GM18907 (cell line): ENCODE measurements around the gene TMEM132E.

Experiments used
- ATAC-seq: cut with Tn5 transposase; IDR thresholded peaks from one replicate; pipeline ENCODE4 v1.9.1; 2021; ENCODE audit warnings: mild to moderate bottlenecking, moderate library complexity; ENCODE audit not compliant: unreplicated experiment

The TMEM132E gene

DNA sequence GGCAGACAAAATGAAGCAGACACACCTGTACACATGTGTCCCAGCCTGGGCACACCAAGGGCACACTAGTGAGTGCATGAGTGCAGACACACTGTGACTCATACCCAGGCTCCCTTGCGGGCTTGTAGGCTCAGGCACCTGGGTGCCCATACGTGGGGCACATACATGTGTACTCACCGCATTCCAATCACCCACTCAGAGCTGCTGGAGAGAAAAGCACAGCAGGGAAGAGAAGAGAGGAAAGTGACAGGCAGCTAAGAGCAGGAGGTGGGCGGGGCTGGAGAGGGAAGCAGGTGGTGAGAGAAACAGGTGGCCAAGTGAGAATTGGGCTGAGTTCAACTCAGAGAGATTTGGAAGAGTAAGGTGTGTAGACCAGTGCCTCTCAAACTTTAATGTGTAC is 54.0 kb downstream of the TMEM132E start:
- no peak for ATAC-seq

DNA sequence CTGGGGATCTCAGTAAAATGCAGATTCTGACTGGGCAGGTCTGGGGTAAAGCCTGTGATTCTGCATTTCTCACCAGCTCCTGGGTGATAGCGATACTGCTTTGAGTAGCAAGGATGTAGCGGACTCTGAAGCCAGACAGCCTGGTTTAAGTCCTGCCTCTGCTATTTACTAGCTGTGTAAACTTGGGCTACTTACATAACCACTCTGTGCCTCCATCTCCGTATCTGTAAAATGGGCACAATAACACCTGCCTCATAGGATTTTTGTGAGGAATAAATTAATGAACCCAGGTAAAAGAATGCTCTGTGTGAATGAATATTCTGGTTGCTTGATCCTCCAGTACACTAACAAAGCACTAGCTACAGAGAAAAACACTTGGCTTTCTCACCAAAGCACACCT is 54.4 kb downstream of the TMEM132E start:
- ATAC-seq, result no peak

DNA sequence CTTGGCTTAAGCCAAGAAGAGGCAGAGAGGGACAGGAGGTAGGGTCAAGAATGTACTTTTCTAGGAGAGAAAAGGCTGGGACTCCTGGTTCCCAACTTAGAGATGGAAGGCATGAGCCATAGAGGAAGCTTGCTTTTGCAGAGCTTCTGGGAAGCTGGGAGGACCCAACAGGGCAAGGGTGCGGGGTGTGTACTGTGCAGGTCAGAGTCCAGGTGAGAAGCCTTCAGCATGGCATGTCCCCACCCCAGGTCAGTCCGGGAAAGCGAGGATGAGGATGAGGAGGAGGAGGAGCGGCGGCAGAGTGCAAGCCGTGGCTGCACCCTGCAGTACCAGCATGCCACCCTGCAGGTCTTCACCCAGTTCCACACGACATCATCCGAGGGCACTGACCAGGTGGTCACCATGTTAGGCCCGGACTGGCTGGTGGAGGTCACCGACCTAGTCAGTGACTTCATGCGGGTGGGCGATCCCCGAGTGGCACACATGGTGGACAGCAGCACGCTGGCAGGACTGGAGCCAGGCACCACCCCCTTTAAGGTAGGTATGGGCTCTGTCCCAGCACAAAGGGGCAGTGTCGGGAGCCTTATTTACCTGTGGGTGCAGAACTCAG is 55.3 kb downstream of the TMEM132E start:
- no peak for ATAC-seq

DNA sequence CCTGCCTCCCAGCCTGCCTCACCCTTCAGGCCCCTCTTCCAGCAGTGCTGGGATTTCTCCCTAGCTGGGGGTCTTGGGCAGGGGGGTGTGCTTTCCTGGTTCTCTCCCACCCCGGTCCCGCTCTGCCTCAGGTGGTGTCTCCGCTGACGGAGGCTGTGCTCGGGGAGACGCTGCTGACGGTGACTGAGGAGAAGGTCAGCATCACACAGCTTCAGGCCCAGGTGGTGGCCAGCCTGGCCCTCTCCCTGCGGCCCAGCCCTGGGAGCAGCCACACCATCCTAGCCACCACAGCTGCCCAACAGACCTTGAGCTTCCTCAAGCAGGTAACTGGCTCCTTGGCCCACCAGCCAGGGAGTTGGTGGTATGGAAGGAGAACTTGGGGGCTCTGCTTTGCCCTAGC is 56.5 kb downstream of the TMEM132E start:
- ATAC-seq, result no peak

DNA sequence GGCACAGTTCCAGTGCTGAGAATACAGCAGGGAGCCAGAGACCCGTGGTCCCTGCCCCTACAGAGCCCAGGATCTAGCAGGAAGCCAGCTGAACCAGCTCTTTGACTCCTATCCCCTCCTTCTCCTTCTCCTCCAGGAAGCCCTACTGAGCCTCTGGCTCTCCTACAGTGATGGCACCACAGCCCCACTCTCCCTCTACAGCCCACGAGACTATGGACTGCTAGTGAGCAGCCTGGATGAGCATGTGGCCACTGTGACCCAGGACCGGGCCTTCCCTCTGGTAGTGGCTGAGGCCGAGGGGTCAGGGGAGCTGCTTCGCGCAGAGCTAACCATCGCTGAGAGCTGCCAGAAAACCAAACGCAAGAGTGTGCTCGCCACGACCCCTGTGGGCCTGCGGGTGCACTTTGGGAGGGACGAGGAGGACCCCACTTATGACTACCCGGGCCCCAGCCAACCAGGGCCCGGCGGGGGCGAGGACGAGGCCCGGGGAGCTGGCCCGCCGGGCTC is 57.7 kb downstream of the TMEM132E start:
- no peak for ATAC-seq

DNA sequence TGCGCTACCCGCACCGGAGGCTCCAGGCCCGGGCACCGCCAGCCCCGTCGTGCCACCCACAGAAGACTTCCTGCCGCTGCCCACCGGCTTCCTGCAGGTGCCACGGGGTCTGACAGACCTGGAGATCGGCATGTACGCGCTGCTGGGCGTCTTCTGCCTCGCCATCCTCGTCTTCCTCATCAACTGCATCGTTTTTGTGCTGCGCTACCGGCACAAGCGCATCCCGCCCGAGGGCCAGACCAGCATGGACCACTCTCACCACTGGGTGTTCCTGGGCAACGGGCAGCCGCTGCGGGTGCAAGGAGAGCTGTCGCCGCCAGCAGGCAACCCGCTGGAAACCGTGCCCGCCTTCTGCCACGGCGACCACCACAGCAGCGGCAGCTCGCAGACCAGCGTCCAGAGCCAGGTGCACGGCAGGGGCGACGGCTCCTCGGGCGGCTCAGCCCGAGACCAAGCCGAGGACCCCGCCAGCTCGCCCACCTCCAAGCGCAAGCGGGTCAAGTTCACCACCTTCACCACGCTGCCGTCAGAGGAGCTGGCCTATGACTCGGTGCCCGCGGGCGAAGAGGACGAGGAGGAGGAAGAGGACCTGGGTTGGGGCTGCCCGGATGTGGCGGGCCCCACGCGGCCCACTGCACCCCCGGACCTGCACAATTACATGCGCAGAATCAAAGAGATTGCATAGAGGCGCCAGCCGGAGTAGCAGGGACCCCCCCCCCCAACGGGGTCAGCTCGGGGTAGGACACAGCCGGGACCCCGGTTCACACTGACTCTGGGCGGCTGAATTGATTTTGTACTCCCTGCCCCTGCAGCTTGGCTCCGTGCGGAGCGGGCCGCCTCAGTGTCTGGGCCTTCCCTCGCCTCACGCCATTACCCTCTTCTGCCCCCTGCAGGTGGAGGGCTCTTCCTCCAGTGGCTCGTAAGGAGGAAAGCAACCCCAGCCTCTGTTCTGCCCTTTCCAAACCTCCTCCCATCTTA is 58.5 kb downstream of the TMEM132E start:
- no peak for ATAC-seq

DNA sequence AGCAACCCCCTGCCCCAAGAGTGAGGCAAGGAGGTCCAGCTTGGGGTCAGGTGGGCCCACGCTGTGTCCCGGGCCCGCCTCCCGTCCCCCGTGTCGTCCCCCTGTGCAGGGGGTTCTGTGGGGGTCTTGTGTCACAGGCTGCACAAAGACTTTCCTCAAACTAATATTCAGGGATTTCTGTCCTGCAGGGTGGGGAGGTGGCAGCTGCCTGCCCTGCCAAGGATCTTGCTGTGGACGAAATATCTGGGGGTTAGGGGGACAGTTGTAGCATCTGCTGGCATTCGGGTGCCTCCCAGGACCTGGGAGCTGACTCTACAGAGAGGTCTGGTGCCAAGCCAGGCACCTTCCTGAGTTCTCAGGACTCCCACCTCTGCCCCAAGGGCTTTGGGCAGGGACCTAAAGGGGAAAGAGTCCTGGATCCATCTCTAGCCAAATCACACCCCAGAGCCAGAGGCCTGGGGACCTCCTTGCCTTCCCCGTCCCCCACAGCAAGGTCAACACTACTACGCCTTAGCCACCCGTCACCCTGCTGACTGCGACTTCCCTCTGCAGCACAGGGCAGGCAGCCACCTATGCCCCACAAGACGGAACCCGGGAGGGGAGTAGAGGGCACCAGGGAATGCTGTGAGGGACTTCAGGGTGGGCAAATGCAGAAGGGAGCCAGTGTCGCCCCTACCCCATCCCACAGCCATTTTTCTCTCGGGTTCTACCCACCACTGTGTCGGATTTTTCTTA is 59.3 kb downstream of the TMEM132E start:
- ATAC-seq, result no peak

DNA sequence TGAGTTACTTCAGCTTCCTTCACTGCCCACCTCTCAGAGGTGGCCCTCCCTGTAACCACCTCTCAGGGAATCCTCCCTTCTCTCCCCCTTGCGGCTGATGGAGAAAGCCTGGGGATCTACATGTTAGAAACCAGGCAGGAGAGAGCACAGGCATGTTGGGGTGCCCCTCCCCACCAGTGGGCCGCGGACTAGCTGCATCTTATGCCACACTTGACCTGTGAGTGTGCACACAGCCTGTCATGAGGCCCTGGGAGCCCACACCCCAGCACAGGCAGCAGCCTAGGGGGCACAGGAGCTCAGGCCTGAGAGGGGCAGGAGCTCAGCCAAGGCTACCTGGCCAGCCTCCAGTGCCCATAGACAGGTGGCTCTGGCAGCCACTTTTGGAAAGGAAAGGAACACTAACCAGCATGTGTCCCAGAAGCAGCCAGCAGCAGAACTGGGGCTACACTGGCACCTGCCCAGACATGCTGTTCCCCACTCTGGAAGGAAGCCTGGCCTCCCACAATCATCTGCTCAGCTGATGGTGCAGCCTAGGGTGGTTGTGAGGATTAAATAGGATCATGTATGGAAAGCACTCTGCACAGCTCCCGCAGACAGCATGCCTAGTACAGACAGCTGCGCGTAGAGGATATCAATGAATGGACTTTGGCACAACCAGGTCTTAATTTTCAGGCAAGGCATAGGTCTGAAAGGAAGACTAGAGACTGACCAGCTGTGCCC is 60.5 kb downstream of the TMEM132E start:
- ATAC-seq, result no peak

DNA sequence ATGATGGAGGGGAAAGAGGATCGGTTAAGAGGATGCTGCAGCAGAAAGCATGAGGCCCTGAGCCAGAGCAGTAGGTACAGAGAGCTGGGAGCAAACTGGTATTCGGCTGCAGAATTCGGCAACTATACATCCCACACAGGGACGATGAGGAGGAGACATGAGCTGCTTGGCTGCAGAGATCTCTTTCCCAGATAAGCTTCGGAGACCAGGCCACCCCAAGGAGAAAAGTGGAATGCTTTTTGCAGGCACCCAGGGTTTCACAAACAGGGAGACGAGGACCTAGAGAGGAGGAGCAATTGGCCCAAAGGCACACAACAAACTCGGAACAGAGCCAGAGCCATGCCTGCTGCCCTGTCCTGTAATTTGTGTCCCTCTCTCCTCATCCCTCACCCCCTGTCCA is 62.0 kb downstream of the TMEM132E start:
- ATAC-seq, result no peak

DNA sequence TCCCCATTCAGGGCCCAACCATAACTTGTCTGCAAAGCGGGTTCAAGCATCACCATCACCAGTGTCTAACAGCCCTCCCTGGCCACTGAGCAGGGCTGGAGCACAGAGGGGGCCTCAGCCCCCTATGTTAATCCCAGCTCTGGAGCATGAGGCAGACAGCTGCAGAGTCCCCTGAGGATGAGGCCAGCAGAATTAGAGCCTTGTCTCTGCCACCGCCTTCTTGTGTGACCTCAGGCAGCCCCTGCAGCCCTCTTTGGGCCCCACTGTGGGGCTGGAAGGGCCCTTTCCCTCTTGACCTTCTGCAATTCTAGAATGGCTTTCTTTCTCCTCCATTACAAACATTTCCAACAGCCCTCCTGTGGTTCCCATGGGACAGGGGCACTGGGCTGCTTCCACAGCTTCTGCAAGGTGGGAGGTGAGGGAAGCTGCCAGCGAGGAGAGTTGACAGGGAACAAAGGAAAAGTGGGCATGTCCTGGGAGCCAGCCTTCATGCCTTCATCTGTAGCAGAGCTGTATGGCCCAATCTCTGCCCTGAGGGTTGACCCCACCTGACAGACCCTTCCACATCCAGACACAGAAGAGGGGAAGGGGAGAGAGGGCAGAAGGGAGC is 65.7 kb downstream of the TMEM132E start:
- ATAC-seq, result no peak

DNA sequence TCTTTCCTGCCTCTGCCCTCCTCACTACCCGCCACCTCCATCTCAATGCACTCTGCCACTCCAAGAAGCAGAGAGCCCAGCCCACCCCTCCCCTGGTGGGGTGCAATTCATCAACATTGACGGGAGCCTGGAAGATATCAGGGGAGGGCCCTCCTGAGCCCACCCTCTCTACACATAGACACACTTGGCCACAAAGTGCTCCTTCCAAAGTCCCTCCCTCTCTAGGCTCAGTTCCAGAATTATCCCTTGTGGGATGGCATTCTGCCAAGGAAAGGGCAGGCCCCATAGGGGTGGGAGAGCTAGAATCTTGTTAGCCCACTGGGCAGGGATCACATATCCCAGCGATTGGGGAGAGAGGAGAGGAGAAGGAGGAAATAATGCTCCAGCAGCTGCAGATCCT is 66.2 kb downstream of the TMEM132E start:
- no peak for ATAC-seq

DNA sequence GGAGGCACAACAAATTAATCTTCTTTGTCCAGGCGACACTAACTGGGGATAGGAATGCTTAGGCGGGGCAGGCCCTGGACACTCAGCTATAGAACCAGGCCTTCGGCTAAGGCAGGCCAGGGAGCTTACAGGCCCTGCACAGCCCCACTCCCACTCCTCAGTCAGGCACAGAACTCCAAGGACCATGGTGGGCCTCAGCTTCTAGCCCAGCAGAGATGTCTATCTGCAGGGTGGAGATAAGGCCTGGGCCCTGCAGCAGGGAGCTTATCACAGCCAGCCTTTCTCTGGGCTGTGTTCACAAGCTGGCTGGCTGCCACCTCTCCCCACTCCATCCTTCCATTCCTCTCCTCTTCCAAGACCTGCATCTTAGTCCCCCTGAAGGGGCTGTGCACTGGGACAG is 68.1 kb downstream of the TMEM132E start:
- ATAC-seq, result no peak

DNA sequence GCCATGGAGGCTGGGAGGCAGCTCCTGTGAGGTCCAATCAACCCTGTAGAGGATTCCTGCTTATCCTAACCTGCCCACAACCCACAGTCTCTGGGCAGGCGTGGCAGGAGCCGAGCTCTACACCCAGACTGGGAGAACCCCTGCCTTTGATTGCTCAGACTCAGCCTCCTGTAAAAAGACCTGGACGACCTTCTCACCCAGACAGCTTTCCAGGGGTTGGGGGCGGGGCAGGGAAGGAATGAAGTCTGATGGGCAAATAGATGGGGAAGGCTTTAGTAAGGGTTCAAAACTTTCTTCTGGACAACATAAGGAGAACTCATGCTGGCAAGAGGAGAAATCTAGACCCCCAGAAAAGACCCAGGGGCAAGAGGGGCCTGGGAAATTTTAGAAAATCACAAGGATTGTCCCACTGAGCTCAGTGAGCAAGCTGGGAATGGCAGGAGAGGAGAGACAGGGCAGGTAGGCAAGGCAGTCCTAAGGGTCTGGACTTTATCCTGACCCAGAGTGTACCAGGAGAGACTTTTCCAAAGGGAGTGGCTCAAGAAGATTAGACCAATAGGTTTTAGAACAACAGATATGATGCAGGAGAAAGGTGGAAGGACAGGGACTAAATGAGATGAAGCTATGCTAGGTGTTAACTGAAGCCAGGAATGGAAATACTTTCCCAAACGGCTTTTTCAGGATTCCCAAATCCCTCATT is 70.8 kb downstream of the TMEM132E start:
- ATAC-seq, result no peak

DNA sequence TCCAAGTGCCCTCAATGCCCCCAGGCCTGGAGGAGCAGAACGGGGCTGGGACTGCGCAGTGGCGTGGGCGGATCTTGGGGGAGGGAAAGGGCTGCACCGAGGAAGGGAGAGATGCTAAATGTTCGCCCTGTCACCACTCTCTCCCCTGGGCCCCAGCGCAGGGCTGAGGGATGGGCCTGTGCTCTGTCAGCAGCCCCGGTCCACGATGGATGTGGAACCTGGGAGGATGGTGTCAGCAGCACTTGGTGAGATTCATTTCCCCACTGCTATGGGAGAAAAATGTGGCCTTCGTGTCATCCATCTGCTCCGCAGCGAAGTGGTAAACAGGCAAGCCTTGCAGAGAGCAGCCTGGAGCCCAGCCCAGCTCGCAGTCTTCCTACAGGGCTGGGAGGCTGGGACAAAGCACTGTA is 72.0 kb downstream of the TMEM132E start:
- ATAC-seq, result no peak

DNA sequence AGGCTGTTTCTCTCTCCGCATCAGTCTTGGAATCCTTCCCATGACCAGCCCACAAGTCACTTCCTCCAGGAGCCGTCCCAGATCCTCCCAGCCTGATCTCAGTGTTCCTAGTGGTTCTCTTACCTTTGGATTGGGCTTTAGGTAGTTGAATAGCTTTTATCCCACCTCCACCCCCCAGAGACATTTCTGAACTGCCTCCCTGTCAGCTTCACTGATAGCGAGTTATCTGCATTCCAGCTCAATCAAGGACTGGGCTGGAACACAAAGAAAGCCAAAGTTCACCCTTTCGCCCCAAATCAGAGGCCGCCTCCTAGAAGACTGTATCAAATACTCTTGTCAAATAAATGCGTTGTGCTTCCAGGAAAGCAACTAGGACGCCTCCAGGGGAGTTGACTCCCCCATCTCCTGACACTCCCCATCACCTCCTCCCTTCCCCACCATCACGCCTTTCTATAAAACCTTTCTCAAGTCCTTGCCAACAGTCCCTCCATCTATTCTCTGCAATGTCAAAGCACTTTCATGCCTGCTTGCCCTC is 72.7 kb downstream of the TMEM132E start:
- ATAC-seq, result no peak

DNA sequence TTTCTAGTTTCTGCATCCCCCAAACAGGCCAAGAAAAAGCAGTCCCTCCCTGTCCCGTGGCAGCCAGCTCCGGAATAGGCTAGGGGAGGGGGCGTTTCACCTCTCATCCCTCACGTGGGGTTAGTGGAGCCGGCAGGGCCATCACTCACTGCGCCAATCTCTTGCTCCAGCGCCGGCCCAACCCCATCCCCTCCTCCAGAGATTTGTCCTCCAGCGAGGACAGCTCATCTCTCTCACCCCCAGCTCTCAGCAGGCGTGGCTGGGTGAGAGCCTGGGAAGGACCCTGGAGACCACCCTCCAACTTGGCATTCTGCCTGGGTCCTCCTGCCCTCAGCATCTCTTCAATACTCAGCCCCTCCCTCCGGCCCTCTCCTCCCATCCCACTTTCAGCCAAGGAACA is 74.1 kb downstream of the TMEM132E start:
- ATAC-seq, result no peak

DNA sequence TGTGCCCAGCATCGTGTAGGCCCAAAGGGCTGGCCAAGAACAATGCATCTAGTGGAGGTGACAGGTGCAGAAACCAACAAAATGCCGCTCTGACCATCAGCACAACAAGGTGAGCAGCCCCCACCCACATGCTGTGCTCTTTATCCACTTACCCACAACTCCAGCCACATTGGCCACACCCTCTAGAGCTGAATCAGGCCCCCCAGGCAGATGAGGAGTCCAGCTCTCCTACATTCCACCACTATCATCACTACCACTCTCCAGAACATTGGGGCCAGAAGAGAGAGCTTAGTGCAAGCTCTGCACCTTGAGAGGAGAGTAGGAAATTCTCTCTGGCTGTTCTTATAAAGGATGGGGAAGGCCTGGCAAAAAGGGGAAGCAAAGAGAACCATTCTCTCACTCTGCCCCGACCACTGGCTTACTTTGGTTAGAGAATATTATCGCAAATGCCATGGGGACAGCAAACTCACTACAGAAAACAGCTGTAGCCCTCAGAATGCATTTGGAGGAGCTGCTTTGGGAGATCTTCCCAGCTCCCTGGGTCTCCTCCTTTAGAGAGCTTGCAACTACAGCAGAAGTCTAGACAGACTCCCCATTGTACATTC is 75.0 kb downstream of the TMEM132E start:
- no peak for ATAC-seq

DNA sequence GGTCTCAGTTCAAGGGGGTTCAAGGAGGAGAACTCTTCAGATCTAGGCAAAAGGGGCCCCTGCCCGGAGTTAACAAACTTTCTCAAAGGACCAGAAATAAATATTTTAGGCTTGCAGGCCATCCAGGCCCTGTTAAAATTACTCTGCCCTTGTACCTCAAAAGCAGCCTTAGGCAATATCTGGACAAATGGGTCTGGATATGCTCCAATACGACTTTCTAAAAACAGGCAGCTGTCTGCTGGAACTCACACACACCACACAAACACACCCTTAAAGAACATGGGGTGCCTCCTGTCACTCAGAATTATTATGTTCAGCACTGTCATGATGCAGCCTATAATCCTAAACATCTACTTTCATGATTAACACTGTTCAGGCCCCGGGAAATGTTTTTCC is 75.5 kb downstream of the TMEM132E start:
- no peak for ATAC-seq

DNA sequence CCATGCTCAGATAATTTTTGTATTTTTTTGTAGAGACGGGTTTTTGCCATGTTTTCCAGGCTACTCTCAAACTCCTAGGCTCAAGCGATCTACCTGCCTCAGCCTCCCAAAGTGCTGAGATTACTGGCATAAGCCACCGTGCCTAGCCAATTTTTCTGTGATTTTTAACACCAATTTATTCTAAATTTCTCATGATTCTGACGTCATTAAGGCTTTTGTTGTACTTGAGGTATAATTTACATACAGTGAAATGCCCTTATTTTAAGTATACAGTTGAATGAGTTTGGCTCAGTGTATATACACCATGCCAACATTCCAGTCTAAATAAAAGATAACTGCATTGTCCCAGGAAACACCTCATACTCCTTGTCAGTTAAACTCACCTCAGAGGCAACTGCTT is 77.4 kb downstream of the TMEM132E start:
- ATAC-seq, result no peak
